ENCODE measurements around the gene VPS4B. TPM values are rescaled to one million over a fixed set of nuclear protein-coding genes. Genes with fewer than 3 reads are reported as not detected.
A peak's percentile ranks its signal among the peaks of the same experiment; 100 is the strongest.

VPS4B gene
- total RNA-seq, 1 donor = 47.4 TPM

DNA sequence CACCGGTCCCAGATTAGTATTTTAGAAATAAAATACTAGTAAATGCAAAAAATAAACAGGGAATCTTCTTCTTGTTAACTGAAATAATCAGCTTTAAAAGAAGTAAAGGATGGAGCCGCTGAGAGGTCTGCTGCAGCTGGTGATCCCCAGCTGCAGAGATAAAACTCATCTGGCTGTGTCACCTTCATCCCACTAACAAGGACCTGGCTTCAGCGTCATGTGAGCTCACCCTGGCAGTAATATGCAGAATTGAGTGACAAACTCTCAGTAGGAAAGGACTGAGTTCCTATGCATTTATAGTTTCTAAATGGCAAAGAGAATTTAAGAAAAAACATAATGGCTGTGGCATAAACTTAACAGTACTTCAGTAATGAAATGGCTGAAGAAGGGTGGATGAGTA lies 27.3 kb downstream of the VPS4B start:
- no peak overlapping the region for H2AFZ ChIP-seq (ENCODE audit: low read length)
- no peaks in the 10 kb centered on the region for H3K9me3 ChIP-seq (ENCODE audit: low read depth, low read length)
- no peak overlapping the region for H3K4me2 ChIP-seq (ENCODE audit: insufficient read depth, low read length)
- H3K27ac ChIP-seq (ENCODE audit: low read depth, low read length) = no peak overlapping the region
- no peaks in the 10 kb centered on the region for H3K27me3 ChIP-seq (ENCODE audit: insufficient read depth, low read length)
- TF ChIP-seq, protein P1, sequence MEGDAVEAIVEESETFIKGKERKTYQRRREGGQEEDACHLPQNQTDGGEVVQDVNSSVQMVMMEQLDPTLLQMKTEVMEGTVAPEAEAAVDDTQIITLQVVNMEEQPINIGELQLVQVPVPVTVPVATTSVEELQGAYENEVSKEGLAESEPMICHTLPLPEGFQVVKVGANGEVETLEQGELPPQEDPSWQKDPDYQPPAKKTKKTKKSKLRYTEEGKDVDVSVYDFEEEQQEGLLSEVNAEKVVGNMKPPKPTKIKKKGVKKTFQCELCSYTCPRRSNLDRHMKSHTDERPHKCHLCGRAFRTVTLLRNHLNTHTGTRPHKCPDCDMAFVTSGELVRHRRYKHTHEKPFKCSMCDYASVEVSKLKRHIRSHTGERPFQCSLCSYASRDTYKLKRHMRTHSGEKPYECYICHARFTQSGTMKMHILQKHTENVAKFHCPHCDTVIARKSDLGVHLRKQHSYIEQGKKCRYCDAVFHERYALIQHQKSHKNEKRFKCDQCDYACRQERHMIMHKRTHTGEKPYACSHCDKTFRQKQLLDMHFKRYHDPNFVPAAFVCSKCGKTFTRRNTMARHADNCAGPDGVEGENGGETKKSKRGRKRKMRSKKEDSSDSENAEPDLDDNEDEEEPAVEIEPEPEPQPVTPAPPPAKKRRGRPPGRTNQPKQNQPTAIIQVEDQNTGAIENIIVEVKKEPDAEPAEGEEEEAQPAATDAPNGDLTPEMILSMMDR (IDR thresholded peaks at IDR 0.05; ENCODE audit: extremely low read depth, low read depth, low read length) = no peak
- no peaks in the 10 kb centered on the region for H3K4me1 ChIP-seq (ENCODE audit: insufficient read depth, low read length)
- H3K79me2 ChIP-seq (ENCODE audit: insufficient read depth, low read length) = no peaks in the 10 kb centered on the region
- DNase-seq (ENCODE audit: insufficient read length, low spot score, missing footprints) = no peak
- no peaks in the 10 kb centered on the region for H4K20me1 ChIP-seq (ENCODE audit: insufficient read depth, low read length)
- no peak overlapping the region for H3K4me3 ChIP-seq (ENCODE audit: insufficient read depth, low read length)
- peaks cover 79% of the 10 kb centered on the region for H3K36me3 ChIP-seq (ENCODE audit: insufficient read depth, low read length)

- DNase-seq (ENCODE audit: insufficient read length, low spot score, missing footprints) = no peak
- no peak overlapping the region for H3K27ac ChIP-seq (ENCODE audit: low read depth, low read length)
Measured at GRCh38 chr18:63387861-63388260, 34.4 kb downstream of the VPS4B start.

DNA sequence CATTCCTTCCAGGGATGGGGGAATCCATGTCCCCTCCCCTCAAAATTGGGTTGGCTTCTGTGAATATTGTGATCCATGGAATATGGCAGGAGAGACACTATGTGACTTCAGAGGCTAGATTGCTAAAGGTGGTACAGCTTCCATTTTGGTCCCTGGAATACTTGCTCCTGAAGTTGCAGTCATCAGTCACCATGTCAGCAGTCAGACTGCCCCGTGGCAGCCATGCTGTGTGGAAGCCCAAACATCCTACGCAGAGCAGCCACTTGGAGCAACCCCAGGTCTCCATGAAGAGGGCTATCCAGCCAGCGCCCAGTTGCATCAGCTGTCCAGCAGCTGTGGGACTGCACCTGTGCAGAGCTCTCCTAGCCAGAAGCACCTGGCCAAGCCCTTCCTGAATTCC lies 39.4 kb downstream of the VPS4B start:
- peaks cover 9% of the 10 kb centered on the region for H3K36me3 ChIP-seq (ENCODE audit: insufficient read depth, low read length)
- TF ChIP-seq, protein P1 (IDR thresholded peaks at IDR 0.05; ENCODE audit: extremely low read depth, low read depth, low read length) = no peak
- H3K27me3 ChIP-seq (ENCODE audit: insufficient read depth, low read length) = no peaks in the 10 kb centered on the region

More at GRCh38 chr18:63387861-63388260, 34.4 kb downstream of the VPS4B start:
- no peaks in the 10 kb centered on the region for H3K4me1 ChIP-seq (ENCODE audit: insufficient read depth, low read length)
- no peak overlapping the region for H3K4me3 ChIP-seq (ENCODE audit: insufficient read depth, low read length)
- no peaks in the 10 kb centered on the region for H3K27me3 ChIP-seq (ENCODE audit: insufficient read depth, low read length)
- no peaks in the 10 kb centered on the region for H3K79me2 ChIP-seq (ENCODE audit: insufficient read depth, low read length)
- peaks cover 39% of the 10 kb centered on the region for H3K36me3 ChIP-seq (ENCODE audit: insufficient read depth, low read length)
- H4K20me1 ChIP-seq (ENCODE audit: insufficient read depth, low read length) = no peaks in the 10 kb centered on the region
- H3K4me2 ChIP-seq (ENCODE audit: insufficient read depth, low read length) = no peak overlapping the region
- TF ChIP-seq, protein P1 (IDR thresholded peaks at IDR 0.05; ENCODE audit: extremely low read depth, low read depth, low read length) = no peak
- no peaks in the 10 kb centered on the region for H3K9me3 ChIP-seq (ENCODE audit: low read depth, low read length)
- no peak overlapping the region for H2AFZ ChIP-seq (ENCODE audit: low read length)

DNA sequence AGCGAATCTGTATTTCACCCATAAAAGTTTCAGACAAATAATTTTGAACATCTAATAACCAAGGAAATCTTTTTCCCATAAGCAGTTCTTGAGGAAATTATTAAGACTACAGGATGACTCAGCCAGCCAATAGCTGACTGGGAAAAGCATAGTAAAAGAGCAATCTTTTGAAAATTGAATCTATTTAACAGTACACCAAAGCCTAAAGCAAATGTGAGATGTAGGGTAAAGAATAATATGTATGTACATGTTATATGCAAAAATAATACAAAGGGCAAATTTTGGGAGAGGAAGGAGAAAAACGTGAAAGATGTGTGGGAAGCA lies 42.7 kb downstream of the VPS4B start:
- Histone ChIP-seq H3K27me3 (ENCODE audit: insufficient read depth, low read length) (no peaks in the 10 kb centered on the region), H3K79me2 (ENCODE audit: insufficient read depth, low read length) (no peaks in the 10 kb centered on the region), H2AFZ (ENCODE audit: low read length) (no peak overlapping the region), H3K9me3 (ENCODE audit: low read depth, low read length) (no peaks in the 10 kb centered on the region), H4K20me1 (ENCODE audit: insufficient read depth, low read length) (no peaks in the 10 kb centered on the region), H3K27ac (ENCODE audit: low read depth, low read length) (no peak overlapping the region), H3K4me3 (ENCODE audit: insufficient read depth, low read length) (no peak overlapping the region), H3K4me1 (ENCODE audit: insufficient read depth, low read length) (peaks cover 6% of the 10 kb centered on the region), H3K36me3 (ENCODE audit: insufficient read depth, low read length) (peaks cover 9% of the 10 kb centered on the region), H3K4me2 (ENCODE audit: insufficient read depth, low read length) (peak overlapping the region; percentile 25)
- DNase-seq (ENCODE audit: insufficient read length, low spot score, missing footprints) = no peak
- TF ChIP-seq, protein P1 (IDR thresholded peaks at IDR 0.05; ENCODE audit: extremely low read depth, low read depth, low read length) = no peak

More for the DNA sequence above, 39.4 kb downstream of the VPS4B start:
- Histone ChIP-seq H3K79me2 (ENCODE audit: insufficient read depth, low read length) (no peaks in the 10 kb centered on the region), H4K20me1 (ENCODE audit: insufficient read depth, low read length) (no peaks in the 10 kb centered on the region), H3K4me1 (ENCODE audit: insufficient read depth, low read length) (peaks cover 6% of the 10 kb centered on the region), H3K27ac (ENCODE audit: low read depth, low read length) (no peak overlapping the region), H3K4me3 (ENCODE audit: insufficient read depth, low read length) (no peak overlapping the region), H3K9me3 (ENCODE audit: low read depth, low read length) (no peaks in the 10 kb centered on the region), H3K4me2 (ENCODE audit: insufficient read depth, low read length) (no peak overlapping the region), H2AFZ (ENCODE audit: low read length) (no peak overlapping the region)
- no peak for DNase-seq (ENCODE audit: insufficient read length, low spot score, missing footprints)

Measured in osteoblast (primary cell).